SKM-1 (cell line): ENCODE results near the gene SLC5A10.
"Not testable (repeated sequence)": the region's sequence is repeated elsewhere in the genome, so short reads cannot be mapped to it uniquely, and the experiment has no call there.

ENCODE experiments used
- DNase-seq: peaks from one replicate; lab custom pipeline; 2025; ENCODE audit not compliant: unreplicated experiment; lab: John Stamatoyannopoulos, UW

Gene SLC5A10

GRCh38 chr17:18951941-18952842, at the start of gene SLC5A10:
SLC5A10 (plus strand) TSS chr17:18952165; CDS start chr17:18952206, 41 bp downstream.
- no peak for DNase-seq

GRCh38 chr17:18904482-18904881, 47.5 kb upstream of the SLC5A10 start:
- DNase-seq = no peak

GRCh38 chr17:18905226-18905625, 46.7 kb upstream of the SLC5A10 start:
- DNase-seq = no peak

GRCh38 chr17:18910326-18910725, 41.6 kb upstream of the SLC5A10 start:
- DNase-seq = no peak

DNA sequence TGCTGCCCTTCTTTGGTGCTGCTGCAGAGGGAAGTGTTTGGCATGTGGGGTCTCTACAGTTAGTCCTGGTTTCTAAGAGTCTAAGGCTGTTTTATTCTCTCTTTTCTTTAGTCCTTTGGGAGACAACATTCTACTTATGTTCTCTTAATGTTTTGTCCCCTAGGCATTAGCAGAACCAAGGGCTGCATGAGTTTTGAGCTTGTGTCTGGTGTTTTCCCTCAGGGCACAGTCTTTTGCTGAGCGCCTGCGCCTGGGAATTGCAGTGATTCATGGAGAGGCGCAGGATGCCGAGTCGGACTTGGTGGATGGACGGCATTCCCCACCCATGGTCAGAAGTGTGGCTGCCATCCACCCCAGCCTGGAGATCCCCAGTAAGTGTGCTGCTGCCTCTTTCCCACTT, 41.1 kb upstream of the SLC5A10 start:
- no peak for DNase-seq

- no peak for DNase-seq
These were observed 35.0 kb upstream of the SLC5A10 start for GRCh38 chr17:18916816-18917500.

- DNase-seq = no peak
These were observed 34.4 kb upstream of the SLC5A10 start for GRCh38 chr17:18917506-18918032.

GRCh38 chr17:18919963-18920362, 32.0 kb upstream of the SLC5A10 start:
- DNase-seq = no peak

- no peak for DNase-seq
These were observed 31.0 kb upstream of the SLC5A10 start for GRCh38 chr17:18920911-18921441.

- DNase-seq = no peak
These were observed 30.5 kb upstream of the SLC5A10 start for GRCh38 chr17:18921485-18921884.

DNA sequence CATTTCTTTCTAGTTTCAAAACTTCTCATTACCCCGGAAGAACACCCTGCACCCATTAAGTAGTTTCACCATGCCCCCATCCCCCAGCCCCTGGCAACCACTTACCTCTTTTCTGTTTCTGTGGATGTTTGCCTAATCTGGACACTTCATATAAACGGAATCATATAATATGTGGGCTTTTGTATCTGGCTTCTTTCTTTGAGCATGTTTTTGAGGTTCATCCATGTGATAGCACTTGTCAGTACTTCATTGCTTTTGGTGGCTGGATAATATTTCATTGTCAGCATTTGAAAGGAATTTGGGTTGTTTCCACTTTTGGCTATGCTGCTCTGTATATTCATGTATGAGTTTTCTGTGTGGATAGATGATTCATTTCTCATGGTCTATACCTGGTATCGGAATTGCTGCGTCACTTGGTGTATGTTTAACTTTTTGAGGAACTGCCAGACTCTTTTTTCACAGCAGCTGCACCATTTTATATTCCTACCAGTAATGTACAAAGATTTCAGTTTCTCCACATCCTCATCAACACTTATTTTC, 30.0 kb upstream of the SLC5A10 start:
- no peak for DNase-seq

GRCh38 chr17:18922596-18922995, 29.4 kb upstream of the SLC5A10 start:
- not testable (repeated sequence) for DNase-seq

GRCh38 chr17:18925187-18925586, 26.8 kb upstream of the SLC5A10 start:
- no peak for DNase-seq

GRCh38 chr17:18928628-18929125, 23.3 kb upstream of the SLC5A10 start:
- DNase-seq = no peak

- DNase-seq = no peak
These were observed 19.5 kb upstream of the SLC5A10 start for GRCh38 chr17:18932360-18933055.

DNA sequence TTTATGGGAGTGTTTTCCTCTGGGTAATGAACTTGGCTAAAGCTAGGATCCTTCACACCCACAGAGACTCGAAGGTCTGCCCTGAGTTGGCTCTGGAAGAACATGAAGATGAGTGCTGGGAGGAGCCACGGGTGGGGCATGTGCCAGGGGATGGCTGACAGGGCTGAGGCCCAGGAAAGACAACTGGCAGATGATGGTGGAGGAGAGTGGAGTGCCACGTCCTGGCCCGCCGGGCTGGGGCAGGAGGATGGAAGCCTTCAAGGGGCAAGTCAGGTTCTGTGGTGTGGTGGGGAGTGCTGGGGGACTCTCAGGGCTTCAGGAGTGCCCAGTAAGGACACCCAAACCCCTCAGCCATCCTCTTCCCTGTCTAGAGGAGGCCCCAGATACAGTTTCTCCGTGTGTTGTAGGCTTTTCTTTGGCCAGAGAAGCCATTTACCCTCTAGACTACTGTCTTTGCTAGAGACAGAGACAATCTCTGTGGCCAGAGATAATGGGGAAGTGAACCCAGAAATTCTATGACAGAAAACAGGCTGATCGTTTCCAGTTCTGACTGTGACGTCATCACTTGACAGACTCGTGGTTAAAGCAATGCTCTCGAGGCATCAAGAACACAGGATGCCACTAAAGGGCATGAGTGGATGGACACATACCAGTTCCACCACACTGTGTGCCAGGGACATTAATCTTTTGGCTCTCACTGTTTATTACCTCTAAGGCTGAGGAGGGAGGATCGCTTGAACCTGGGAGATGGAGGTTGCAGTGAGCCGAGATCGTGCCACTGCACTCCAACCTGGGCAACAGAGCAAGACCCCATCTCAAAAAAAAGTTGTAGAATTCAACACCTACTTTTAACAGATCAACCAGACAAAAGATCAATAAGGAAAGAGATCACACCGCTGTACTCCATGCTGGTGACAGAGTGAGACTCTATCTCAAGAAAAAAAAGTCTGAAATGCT, 18.6 kb upstream of the SLC5A10 start:
- no peak for DNase-seq

DNA sequence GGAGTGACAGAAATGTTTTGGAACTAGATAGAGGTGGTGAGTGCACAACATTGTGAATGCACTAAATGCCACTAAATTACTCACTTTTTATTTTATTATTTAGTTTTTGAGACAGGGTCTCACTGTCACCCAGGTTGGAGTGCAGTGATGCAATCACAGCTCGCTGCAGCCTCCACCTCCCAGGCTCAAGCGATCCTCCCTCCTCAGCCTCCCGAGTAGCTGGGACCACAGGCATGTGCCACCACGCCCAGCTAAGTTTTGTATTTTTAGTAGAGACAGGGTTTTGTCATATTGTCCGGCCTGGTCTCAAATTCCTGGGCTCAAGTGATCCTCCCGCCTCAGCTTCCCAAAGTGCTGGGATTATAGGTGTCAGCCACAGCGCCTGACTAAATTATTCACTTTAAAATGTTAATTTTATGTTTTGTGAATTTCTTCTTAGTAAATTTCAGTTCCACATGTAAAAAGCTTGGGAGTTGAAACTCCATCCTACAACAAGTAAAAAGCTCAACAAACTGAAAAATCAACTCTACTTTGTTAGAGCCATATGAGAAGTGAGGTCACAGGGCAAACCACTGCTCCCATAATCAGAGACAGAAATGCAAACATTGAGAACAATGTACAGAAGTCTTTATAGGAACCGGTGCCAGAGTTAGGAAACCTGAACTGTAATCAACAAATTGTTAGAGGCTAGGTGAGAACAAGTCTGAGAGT, 13.8 kb upstream of the SLC5A10 start:
- no peak for DNase-seq

- no peak for DNase-seq
These were observed 13.3 kb upstream of the SLC5A10 start for GRCh38 chr17:18938692-18939023.

GRCh38 chr17:18944646-18945045, 7.3 kb upstream of the SLC5A10 start:
- no peak for DNase-seq
